Choroid plexus epithelial cell (primary cell): ENCODE data around the gene KCND3.

ENCODE experiments used
- DNase-seq: peaks from one replicate; pipeline ENCODE4 v3.0.0-alpha.2; 2010; ENCODE audit warnings: low read depth
- H3K4me3 ChIP-seq: 2 replicates; pipeline ENCODE4 v1.5.1; 2011; ENCODE audit warnings: low read depth, mild to moderate bottlenecking, control low read depth, low read length, moderate library complexity
- TF ChIP-seq, protein P1 (sequence below): conservative IDR thresholded peaks from 2 replicates; pipeline ENCODE4 v1.5.1; 2011; ENCODE audit warnings: low read depth, mild to moderate bottlenecking, control low read depth, inconsistent platforms, low read length, moderate library complexity

The KCND3 gene

DNA sequence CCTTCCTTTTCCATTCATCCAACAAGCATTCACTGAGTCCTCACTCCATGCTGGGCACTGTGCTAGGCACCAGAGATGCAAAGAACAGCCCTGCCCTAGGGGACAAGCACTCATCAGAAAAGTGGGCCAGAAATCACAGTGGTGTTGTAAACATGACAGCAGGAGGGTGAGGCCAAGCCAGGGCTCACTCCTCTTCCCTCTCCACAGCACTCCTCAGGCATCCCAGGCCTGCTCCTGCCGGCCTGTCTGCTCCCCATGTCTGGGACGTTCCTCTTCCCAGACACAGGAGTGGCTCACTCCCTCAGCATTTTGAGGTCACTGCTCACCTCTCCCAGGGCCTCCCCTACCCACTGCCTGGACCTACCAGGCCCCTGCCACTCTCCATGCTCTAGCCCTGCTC is 61.8 kb downstream of the KCND3 start:
- DNase-seq = no peak
- no peak overlapping the region for H3K4me3 ChIP-seq
- TF ChIP-seq, protein P1, sequence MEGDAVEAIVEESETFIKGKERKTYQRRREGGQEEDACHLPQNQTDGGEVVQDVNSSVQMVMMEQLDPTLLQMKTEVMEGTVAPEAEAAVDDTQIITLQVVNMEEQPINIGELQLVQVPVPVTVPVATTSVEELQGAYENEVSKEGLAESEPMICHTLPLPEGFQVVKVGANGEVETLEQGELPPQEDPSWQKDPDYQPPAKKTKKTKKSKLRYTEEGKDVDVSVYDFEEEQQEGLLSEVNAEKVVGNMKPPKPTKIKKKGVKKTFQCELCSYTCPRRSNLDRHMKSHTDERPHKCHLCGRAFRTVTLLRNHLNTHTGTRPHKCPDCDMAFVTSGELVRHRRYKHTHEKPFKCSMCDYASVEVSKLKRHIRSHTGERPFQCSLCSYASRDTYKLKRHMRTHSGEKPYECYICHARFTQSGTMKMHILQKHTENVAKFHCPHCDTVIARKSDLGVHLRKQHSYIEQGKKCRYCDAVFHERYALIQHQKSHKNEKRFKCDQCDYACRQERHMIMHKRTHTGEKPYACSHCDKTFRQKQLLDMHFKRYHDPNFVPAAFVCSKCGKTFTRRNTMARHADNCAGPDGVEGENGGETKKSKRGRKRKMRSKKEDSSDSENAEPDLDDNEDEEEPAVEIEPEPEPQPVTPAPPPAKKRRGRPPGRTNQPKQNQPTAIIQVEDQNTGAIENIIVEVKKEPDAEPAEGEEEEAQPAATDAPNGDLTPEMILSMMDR = no peak

DNA sequence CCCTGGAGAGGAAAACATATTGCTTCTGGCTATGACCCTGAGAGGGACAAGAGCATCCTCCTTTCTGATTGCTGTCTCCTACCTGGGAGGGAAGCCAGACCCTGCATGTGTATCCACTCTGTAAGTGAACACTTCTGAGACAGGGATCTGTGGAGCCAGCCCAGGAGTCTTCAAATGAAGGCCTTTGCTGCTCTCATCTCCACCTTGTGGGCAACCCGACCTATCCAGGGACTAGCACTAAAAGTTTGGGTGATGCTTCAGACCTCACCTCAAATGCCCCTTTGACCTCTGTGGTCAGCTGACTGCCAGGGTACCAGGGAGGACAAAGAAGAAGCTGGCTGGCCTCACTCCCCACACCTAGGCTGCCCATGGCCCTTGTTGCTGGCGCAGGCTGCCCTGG is 64.7 kb downstream of the KCND3 start:
- no peak overlapping the region for H3K4me3 ChIP-seq
- TF ChIP-seq, protein P1 = no peak
- no peak for DNase-seq

DNA sequence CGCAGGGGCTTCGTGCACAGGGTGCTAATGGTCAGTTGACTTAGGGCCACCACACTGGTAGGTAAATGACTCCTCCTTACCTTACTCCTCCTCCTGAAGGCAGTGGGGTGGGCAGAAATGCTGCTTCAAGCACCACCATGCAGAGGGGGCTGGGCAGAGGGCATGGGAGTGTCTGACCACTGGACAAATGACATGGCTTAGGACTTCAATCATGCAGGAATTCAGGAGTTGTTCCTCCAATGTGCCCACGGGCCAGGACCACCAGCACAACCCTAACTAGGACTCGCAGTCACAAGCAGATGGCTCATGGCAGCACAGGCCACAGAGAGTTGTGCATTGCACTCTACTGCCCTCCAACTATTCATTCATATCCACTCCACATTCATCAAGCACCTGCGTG is 65.7 kb downstream of the KCND3 start:
- TF ChIP-seq, protein P1 = no peak

DNA sequence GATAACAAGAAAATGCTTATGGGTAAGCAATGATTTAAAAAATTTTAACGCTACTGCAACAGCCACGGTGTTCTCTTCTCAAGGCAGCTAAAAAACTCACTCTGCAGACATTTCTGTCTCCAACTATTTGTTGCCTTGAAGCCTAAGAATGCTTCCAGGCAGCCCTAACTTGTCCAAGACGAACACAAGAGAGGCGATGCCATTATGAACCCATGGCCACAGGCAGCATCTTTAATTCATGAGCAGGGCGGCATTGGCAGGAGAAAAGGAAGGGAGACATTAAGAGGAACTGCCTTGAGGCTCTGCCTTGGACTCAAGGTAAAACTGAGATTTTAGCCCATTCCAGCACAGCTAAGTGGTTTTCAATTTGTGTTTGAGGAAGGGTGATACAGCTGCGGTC is 67.5 kb downstream of the KCND3 start:
- no peak for DNase-seq
- TF ChIP-seq, protein P1 = no peak
- no peak overlapping the region for H3K4me3 ChIP-seq

More for the DNA sequence above, 65.7 kb downstream of the KCND3 start:
- no peak overlapping the region for H3K4me3 ChIP-seq
- no peak for DNase-seq

DNA sequence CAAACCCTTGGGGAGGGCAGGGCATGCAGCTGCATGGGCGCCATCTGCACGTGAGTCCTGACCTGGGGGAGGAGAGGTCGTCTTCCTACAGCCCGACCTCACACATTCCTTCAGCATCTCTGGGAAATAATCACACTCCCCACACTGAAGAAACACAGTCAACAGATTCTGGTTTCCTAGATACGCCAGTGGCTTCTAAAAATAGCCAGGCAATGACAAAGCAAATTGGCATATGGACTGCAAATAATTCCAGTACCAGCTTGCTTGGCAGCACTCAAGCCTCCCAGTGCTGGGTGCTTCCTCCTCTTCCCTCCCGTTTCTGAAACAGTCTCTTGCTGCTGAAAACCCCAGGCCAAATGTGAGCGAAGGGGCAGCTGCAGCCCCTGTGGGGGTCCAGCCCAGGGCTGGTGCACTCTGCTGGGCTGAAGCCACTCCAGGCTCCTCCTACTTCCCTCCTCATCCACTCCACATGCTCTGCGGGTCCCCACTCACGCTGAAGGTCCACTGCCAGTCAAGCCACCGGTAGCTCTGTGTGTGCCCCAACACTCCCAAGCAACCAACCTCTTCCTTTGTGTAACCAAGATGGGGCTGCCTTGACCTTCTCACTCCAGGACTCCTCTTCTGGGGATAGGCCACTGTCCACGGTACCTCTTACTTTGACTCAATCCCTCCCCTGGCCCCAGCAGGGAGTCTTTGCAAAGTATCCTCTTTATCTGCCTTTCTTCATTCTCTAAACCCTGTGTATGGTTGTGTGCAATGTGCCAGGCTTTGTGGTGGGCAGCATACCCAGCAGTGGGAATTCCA is 69.0 kb downstream of the KCND3 start:
- TF ChIP-seq, protein P1 = no peak
- no peak overlapping the region for H3K4me3 ChIP-seq
- DNase-seq = peak; percentile 6

DNA sequence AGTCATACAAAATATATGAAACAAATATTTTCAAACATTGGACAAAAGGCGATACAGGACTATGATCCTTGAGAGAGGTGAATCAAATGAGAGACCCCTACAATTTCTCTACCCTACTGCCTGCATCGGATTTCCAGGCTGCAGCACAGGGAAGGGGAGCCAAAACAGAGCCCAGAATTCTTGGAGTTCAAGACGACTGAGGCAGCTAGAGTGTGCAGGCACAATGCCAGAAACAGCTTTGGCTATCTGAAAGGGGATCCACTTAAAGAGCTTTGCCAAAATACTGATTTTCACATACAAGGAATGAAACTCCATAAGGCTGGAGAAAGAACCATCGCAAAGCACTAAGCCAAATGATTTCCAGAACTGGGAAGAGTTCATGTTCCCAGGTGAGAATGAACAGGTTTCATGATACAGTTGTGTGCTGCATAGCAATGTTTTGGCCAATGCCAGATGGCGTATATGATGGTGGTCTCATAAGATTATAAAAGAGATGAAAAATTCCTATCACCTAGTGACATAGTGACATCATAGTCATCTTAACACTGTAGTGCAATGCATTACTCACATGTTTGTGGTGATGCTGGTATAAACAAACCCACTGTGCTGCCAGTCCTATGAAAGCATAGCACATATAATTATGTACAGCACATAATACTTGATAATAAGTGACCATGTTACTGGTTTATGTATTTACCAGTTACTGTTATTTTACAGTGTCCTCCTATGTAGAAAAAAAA is 77.5 kb downstream of the KCND3 start:
- TF ChIP-seq, protein P1 = no peak
- no peak overlapping the region for H3K4me3 ChIP-seq
- no peak for DNase-seq
